ENCODE data around the gene NRG2. TPM values are rescaled to one million over a fixed set of nuclear protein-coding genes. Genes with fewer than 3 reads are reported as not detected.

Gene NRG2
- total RNA-seq, 4 donors from 2014 or later, result 1.1 to 2.9 (median 1.8) TPM

DNA sequence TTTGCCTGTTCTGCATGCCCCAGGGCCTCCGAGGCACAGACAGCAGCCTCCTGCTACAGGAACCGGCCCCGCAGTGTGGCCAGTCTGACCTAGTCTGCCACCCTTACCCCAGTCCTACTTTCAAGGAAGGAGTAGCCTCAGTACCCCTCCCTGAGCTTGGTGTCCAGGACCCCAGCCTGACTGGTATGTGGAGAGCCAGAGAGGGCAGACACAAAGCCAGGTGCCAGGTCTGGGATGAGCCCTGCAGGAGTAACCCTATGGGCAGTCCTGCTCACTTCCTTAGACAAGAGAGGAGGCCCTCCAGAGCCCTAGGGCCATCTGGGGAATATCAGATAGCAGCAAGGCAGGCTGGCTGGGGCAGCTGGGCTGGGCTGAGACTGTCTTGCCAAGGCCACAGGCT is 67.8 kb downstream of the NRG2 start:
- Histone ChIP-seq H3K9me3 (no peaks in the 10 kb centered on the region), H3K36me3 (no peaks in the 10 kb centered on the region), H3K27me3 (no peaks in the 10 kb centered on the region), H3K4me1 (no peaks in the 10 kb centered on the region), H3K4me3 (replicated peaks in 1 of 3) (no peak overlapping the region), H3K27ac (no peak overlapping the region)
- no peak for DNase-seq
- WGBS, 2 donors, result 75 to 85% methylated on average over 3 of the region's 3 CpGs
- intact Hi-C loops (cut with DNase I), result no loop called here
- TF ChIP-seq, protein P1, sequence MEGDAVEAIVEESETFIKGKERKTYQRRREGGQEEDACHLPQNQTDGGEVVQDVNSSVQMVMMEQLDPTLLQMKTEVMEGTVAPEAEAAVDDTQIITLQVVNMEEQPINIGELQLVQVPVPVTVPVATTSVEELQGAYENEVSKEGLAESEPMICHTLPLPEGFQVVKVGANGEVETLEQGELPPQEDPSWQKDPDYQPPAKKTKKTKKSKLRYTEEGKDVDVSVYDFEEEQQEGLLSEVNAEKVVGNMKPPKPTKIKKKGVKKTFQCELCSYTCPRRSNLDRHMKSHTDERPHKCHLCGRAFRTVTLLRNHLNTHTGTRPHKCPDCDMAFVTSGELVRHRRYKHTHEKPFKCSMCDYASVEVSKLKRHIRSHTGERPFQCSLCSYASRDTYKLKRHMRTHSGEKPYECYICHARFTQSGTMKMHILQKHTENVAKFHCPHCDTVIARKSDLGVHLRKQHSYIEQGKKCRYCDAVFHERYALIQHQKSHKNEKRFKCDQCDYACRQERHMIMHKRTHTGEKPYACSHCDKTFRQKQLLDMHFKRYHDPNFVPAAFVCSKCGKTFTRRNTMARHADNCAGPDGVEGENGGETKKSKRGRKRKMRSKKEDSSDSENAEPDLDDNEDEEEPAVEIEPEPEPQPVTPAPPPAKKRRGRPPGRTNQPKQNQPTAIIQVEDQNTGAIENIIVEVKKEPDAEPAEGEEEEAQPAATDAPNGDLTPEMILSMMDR (IDR thresholded peaks at IDR 0.05), result no peak
- TF ChIP-seq POLR2A (IDR thresholded peaks at IDR 0.05), result no peak

DNA sequence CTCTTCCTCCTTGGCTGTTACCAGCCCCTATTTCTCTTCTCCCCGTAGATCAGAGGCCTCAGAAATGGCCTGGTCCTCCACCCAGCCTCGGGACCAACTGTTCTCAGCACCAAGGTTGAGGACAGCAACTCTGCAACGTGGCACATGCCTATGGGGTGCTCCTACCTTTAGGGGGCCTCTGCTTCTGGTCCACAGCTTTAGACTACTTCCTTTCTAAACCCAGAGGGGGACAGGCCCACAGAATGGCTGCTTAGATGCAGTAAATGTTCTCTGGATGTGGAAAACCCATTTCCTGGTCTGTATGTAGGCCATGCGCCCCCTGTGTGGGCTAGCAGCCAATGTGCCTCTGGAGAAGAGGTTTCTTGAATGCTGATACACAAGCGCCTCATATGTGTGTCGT is 68.4 kb downstream of the NRG2 start:
- H3K9me3 ChIP-seq, result no peaks in the 10 kb centered on the region
- H3K27ac ChIP-seq, result no peak overlapping the region
- intact Hi-C loops (cut with DNase I), result no loop called here
- H3K36me3 ChIP-seq, result no peaks in the 10 kb centered on the region
- no peak for DNase-seq
- TF ChIP-seq, protein P1 (IDR thresholded peaks at IDR 0.05), result no peak
- no peak for TF ChIP-seq POLR2A (IDR thresholded peaks at IDR 0.05)
- 81 to 83% methylated on average over 5 to 6 of the region's 6 CpGs for WGBS, 2 donors
- H3K4me1 ChIP-seq, result no peaks in the 10 kb centered on the region
- H3K4me3 ChIP-seq (replicated peaks in 1 of 3), result no peak overlapping the region
- no peaks in the 10 kb centered on the region for H3K27me3 ChIP-seq

DNA sequence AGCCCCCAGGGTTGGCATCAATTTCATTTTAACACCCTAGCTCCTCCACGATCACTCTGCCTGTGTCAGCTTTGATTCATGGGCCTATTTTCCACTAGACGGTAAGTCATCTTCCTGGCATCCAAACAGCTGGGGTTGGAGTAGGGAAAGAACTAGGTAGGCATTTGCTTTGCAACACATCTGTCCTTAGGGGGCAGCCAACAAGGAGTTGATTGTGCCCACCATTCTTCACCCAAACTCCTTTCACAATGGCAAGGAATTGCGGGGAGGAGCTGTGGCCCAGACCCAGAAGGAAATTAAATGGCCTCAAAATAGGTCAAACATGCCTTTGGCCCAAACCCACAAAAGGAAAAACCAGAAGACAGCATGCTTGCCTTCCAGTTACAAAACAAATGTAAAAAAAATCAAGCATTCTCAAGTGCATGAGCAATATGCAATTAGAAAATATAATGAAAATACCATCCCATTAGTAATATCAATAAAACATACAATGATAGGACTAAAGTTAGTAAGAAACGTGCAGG is 71.8 kb downstream of the NRG2 start:
- intact Hi-C loops (cut with DNase I), result no loop called here
- 82 to 83% methylated on average over 4 of the region's 4 CpGs for WGBS, 2 donors

DNA sequence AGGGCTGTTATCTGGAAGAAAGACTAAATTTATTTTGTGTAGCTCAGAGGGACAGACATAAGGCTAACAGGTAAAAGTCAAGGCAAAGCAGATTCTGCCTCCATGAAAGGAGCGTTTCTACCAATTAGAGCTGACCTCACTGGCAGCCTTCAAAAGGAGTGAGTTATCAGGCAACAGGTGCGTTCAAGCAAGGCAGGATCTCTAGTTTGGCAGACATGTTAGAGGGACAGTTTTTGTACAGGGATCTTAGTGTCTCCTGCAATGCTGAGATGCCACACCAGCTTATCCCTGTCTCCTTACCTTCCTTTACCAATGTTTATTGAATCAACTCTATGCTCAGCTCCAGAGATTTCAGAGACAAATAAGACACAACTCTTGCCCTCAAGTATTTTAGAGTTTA is 73.8 kb downstream of the NRG2 start:
- Histone ChIP-seq H3K4me1 (peaks cover 0 to 5% of the 10 kb centered on the region in 2 donors), H3K36me3 (no peaks in the 10 kb centered on the region), H3K27me3 (no peaks in the 10 kb centered on the region), H3K9me3 (no peaks in the 10 kb centered on the region), H3K4me3 (replicated peaks in 1 of 3) (no peak overlapping the region), H3K27ac (no peak overlapping the region)
- TF ChIP-seq, protein P1 (IDR thresholded peaks at IDR 0.05), result no peak
- TF ChIP-seq POLR2A (IDR thresholded peaks at IDR 0.05), result no peak
- intact Hi-C loops (cut with DNase I), result loop anchor here (5.0 kb wide), 2 partner anchors 107 to 182 kb away; no protein-coding TSS in a partner anchor
- DNase-seq, result no peak
- 69 to 86% methylated on average over 2 of the region's 2 CpGs for WGBS, 2 donors

More for the DNA sequence above, 71.8 kb downstream of the NRG2 start:
- DNase-seq, result no peak
- H3K4me1 ChIP-seq, result peaks cover 0 to 5% of the 10 kb centered on the region in 2 donors
- no peaks in the 10 kb centered on the region for H3K36me3 ChIP-seq
- H3K27me3 ChIP-seq, result no peaks in the 10 kb centered on the region
- no peaks in the 10 kb centered on the region for H3K9me3 ChIP-seq
- H3K4me3 ChIP-seq (replicated peaks in 1 of 3), result no peak overlapping the region
- H3K27ac ChIP-seq, result no peak overlapping the region
- TF ChIP-seq POLR2A (IDR thresholded peaks at IDR 0.05), result no peak
- TF ChIP-seq, protein P1 (IDR thresholded peaks at IDR 0.05), result no peak

DNA sequence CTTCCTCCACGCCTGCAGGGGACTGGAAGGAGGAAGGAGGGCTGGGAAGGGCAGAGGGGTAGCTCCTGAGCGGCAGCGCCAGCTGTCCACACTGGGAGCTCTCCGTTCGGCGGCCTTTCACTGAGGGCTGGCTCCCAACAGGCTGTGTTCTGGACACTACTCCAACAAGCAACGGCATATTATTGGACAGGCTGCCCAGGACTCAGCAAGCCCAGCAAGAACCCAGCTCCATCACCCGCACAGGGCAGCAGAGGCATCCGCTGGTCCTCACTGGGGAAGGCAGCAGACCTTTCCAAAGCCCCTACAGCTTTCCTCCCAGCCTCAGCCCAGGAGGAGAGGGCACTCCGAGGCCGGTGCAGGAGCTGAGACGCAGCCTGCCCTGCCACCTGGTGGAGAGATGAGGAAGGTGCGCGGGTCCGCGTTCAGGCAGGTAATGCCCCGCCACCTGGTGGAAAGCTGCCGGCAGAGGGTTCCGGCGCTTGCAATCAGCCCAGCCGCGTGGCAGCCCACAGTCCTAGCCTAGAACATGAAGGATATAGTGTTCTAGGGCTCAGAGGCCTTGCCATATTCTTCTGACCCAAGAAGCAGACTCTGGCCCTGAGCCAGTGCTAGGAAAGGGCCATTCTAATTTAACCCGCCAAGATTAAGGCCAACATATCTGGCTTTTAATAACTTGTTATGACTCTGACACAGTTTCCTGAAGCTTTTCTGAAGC is 74.4 kb downstream of the NRG2 start:
- Histone ChIP-seq H3K9me3 (no peaks in the 10 kb centered on the region), H3K27me3 (no peaks in the 10 kb centered on the region), H3K27ac (no peak overlapping the region), H3K4me3 (replicated peaks in 1 of 3) (no peak overlapping the region), H3K36me3 (no peaks in the 10 kb centered on the region), H3K4me1 (peaks cover 0 to 5% of the 10 kb centered on the region in 2 donors)
- intact Hi-C loops (cut with DNase I), result loop anchor here (5.0 kb wide), 2 partner anchors 106 to 181 kb away; no protein-coding TSS in a partner anchor
- TF ChIP-seq, protein P1 (IDR thresholded peaks at IDR 0.05), result peak; percentile 99 to 100 (median 100)
- TF ChIP-seq POLR2A (IDR thresholded peaks at IDR 0.05), result no peak
- peak; percentile 92 to 94 for DNase-seq
- WGBS, 2 donors, result 30 to 54% methylated on average over 10 to 18 of the region's 23 CpGs

Data from thyroid gland (tissue), 4 donors.